GM12892 (cell line): Measurements from ENCODE around the gene ZNF655.

Source experiments
- POLR2A ChIP-seq: IDR thresholded peaks from 2 replicates; pipeline ENCODE4 v1.6.1; 2011; ENCODE audit warnings: low read depth, low read length, control low read depth
- POLR2AphosphoS5 ChIP-seq: IDR thresholded peaks from 2 replicates; pipeline ENCODE4 v1.6.1; 2011; ENCODE audit warnings: low read depth, low read length, control low read depth

DNA sequence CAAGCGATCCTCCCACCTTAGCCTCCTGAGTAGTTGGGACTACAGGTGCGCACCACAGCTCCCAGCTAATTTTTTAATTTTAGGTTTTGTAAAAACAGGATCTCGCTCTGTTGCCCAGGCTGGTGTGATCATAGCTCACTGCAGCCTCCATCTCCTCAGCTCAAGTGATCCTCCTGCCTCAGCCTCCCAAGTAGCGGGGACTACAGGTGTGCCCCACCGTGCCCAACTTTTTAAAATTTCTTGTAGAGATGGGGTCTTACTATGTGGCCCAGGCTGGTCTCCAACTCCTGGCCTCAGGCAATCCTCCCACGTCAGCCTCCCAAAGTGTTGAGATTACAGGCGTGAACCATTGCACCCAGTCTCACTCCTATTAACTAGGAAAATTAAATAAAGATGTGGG, 47.1 kb downstream of the ZNF655 start:
- TF ChIP-seq POLR2AphosphoS5 (no peak), POLR2A (no peak)
